CD14-positive monocyte (primary cell): Measurements from ENCODE around the gene ADGRG1. TPM values are rescaled to one million over a fixed set of nuclear protein-coding genes. Genes with fewer than 3 reads are reported as not detected.

Experiments used
- DNase-seq, 3 donors: peaks; one replicate each; pipeline ENCODE4 v3.0.0-alpha.2; 2011 to 2022
- H2AFZ ChIP-seq: 2 replicates; pipeline ENCODE4 v1.6.0; 2012; ENCODE audit warnings: mild to moderate bottlenecking, low read depth, low read length, inconsistent platforms; ENCODE audit not compliant: insufficient read depth, poor library complexity, severe bottlenecking
- H3K27ac ChIP-seq, 2 donors: 1 replicate in 1 of 2; 2 replicates in 1 of 2; pipeline ENCODE4 v1.5.1; 2012 to 2013; ENCODE audit warnings: low read length in 2 of 2, control low read depth in 1 of 2, inconsistent platforms in 1 of 2, low read depth in 1 of 2, mild to moderate bottlenecking in 1 of 2
- H3K27me3 ChIP-seq, 2 donors: one replicate each; pipeline versions ENCODE4 v1.6.0 to v1.6.1; 2011 to 2013; ENCODE audit warnings: low read length in 2 of 2; ENCODE audit not compliant: control insufficient read depth in 2 of 2, insufficient read depth in 2 of 2
- H3K36me3 ChIP-seq, 2 donors: replicated peaks in 1 of 2; 1 replicate in 1 of 2; 2 replicates in 1 of 2; pipeline versions ENCODE4 v1.5.1 to v1.6.1; 2012 to 2013; ENCODE audit warnings: low read length in 2 of 2, control low read depth in 1 of 2, inconsistent platforms in 1 of 2, mild to moderate bottlenecking in 1 of 2; ENCODE audit not compliant: insufficient read depth in 2 of 2, control insufficient read depth in 1 of 2
- H3K4me1 ChIP-seq, 2 donors: 1 replicate in 1 of 2; 2 replicates in 1 of 2; pipeline versions ENCODE4 v1.5.1 to v1.6.1; 2012 to 2013; ENCODE audit warnings: low read length in 2 of 2, control low read depth in 1 of 2, inconsistent platforms in 1 of 2, mild to moderate bottlenecking in 1 of 2, moderate library complexity in 1 of 2; ENCODE audit not compliant: insufficient read depth in 2 of 2, control insufficient read depth in 1 of 2
- H3K4me2 ChIP-seq: replicated peaks from 2 replicates; pipeline ENCODE3; 2012; ENCODE audit warnings: low read length, moderate library complexity, mild to moderate bottlenecking; ENCODE audit not compliant: poor library complexity, severe bottlenecking; ENCODE audit errors: extremely low read depth
- H3K4me3 ChIP-seq, 3 experiments: fragments of 200-600 bp in 1 of 3; sonication (generic) in 1 of 3; replicated peaks in 1 of 3; 1 replicate in 2 of 3; 2 replicates in 1 of 3; pipeline ENCODE4 v1.5.1; 2011 to 2013; ENCODE audit warnings: low read length in 3 of 3, mild to moderate bottlenecking in 3 of 3, control low read depth in 2 of 3, low read depth in 2 of 3, inconsistent platforms in 1 of 3, moderate library complexity in 1 of 3
- H3K79me2 ChIP-seq: 2 replicates; pipeline ENCODE4 v1.6.0; 2012; ENCODE audit warnings: mild to moderate bottlenecking, control low read depth, inconsistent platforms, low read length, moderate library complexity; ENCODE audit not compliant: insufficient read depth
- H3K9ac ChIP-seq: 2 replicates; pipeline ENCODE4 v1.6.0; 2017; ENCODE audit warnings: low read length, mild to moderate bottlenecking; ENCODE audit not compliant: insufficient read depth, poor library complexity, severe bottlenecking
- H3K9me3 ChIP-seq, 2 donors: replicated peaks in 1 of 2; 1 replicate in 1 of 2; 2 replicates in 1 of 2; pipeline versions ENCODE4 v1.5.1 to v1.6.1; 2012 to 2013; ENCODE audit warnings: low read length in 2 of 2, control low read depth in 1 of 2; ENCODE audit not compliant: control insufficient read depth in 1 of 2, insufficient read depth in 1 of 2
- H4K20me1 ChIP-seq: 2 replicates; pipeline ENCODE4 v1.6.0; 2012; ENCODE audit warnings: mild to moderate bottlenecking, low read length, control low read depth, moderate library complexity; ENCODE audit not compliant: insufficient read depth
- H3K27ac Mint-ChIP-seq, 7 donors: one replicate each; pipeline ENCODE4 v1.8.0; 2020; ENCODE audit warnings: mild to moderate bottlenecking in 7 of 7, mixed read lengths in 7 of 7, moderate library complexity in 6 of 7, inconsistent platforms in 2 of 7
- H3K27me3 Mint-ChIP-seq, 3 donors: one replicate each; pipeline ENCODE4 v1.8.0; 2021 to 2022; ENCODE audit warnings: low read depth in 3 of 3, mild to moderate bottlenecking in 3 of 3, mixed read lengths in 3 of 3, moderate library complexity in 3 of 3, inconsistent platforms in 1 of 3
- H3K36me3 Mint-ChIP-seq, 2 donors: one replicate each; pipeline ENCODE4 v1.8.0; 2020; ENCODE audit warnings: mixed read lengths in 2 of 2, inconsistent platforms in 1 of 2, mild to moderate bottlenecking in 1 of 2
- H3K4me1 Mint-ChIP-seq: one replicate; pipeline ENCODE4 v1.8.0; 2020; ENCODE audit warnings: mild to moderate bottlenecking, mixed read lengths
- H3K4me3 Mint-ChIP-seq, 2 donors: one replicate each; pipeline ENCODE4 v1.8.0; 2020; ENCODE audit warnings: mild to moderate bottlenecking in 2 of 2, mixed read lengths in 2 of 2, moderate library complexity in 1 of 2
- H3K9me3 Mint-ChIP-seq, 7 donors: one replicate each; pipeline ENCODE4 v1.8.0; 2020 to 2022; ENCODE audit warnings: mixed read lengths in 7 of 7, mild to moderate bottlenecking in 6 of 7, moderate library complexity in 6 of 7, inconsistent platforms in 2 of 7
- CTCF ChIP-seq: fragments of 200-600 bp; IDR thresholded peaks from one replicate; pipeline ENCODE4 v1.8.0; 2022; ENCODE audit warnings: antibody characterized with exemption, mild to moderate bottlenecking
- WGBS: methylation state at CpG from one replicate; pipeline ENCODE4 v1.1.5; 2013; ENCODE audit warnings: missing lambda C conversion rate; ENCODE audit not compliant: insufficient coverage; 5-methylcytosine and 5-hydroxymethylcytosine counted together
- intact Hi-C, 2 donors: fragments of 100-400 bp; cut with micrococcal nuclease; formaldehyde crosslinking; loops; one replicate each; pipeline versions ENCODE4 v1.15.0 to v1.15.1; 2023
- polyA plus RNA-seq, 3 donors: library from polyadenylated mRNA; depleted of rRNA in 1 of 3; unstranded in 2 of 3; stranded (reverse) in 1 of 3; fragments of 300-500 nt in 2 of 3; fragments of >200 nt in 1 of 3; fragmentation: Illumina TruSeq in 2 of 3; gene quantifications; 1 replicate in 2 of 3; 2 replicates in 1 of 3; pipeline ENCODE4 v1.2.3, GENCODE V29; 2012 to 2021

Gene ADGRG1
- polyA plus RNA-seq, 3 donors: 0.07 to 0.39 (median 0.08) TPM

GRCh38 chr16:57635266-57636097, 7.1 kb downstream of the ADGRG1 start:
- peaks cover 13% of the 10 kb centered on the region for H3K4me1 Mint-ChIP-seq
- DNase-seq: no peak
- peaks cover 3 to 63% of the 10 kb centered on the region in 2 donors for H3K27me3 ChIP-seq
- H3K9me3 ChIP-seq: no peaks in the 10 kb centered on the region
- H2AFZ ChIP-seq: no peak overlapping the region
- WGBS: 87% methylated on average over 16 of the region's 16 CpGs
- TF ChIP-seq CTCF: no peak
- no peaks in the 10 kb centered on the region for H4K20me1 ChIP-seq
- peaks cover 0 to 3% (median 0%) of the 10 kb centered on the region in 7 donors for H3K9me3 Mint-ChIP-seq
- intact Hi-C loops: no loop called here
- no peaks in the 10 kb centered on the region for H3K79me2 ChIP-seq
- no peaks in the 10 kb centered on the region for H3K36me3 ChIP-seq
- peak overlapping the region in 1 of 2 donors; percentile 37 for H3K4me3 Mint-ChIP-seq
- no peaks in the 10 kb centered on the region for H3K36me3 Mint-ChIP-seq
- H3K27ac Mint-ChIP-seq: no peak overlapping the region
- peaks cover 40 to 74% (median 45%) of the 10 kb centered on the region in 3 donors for H3K27me3 Mint-ChIP-seq
- no peak overlapping the region for H3K4me3 ChIP-seq
- H3K9ac ChIP-seq: no peak overlapping the region
- H3K4me1 ChIP-seq: peaks cover 3 to 6% of the 10 kb centered on the region in 2 donors
- H3K27ac ChIP-seq: no peak overlapping the region
- no peak overlapping the region for H3K4me2 ChIP-seq

- H3K9me3 ChIP-seq: no peaks in the 10 kb centered on the region
- H3K27me3 ChIP-seq: peaks cover 0 to 62% of the 10 kb centered on the region in 2 donors
- H3K4me2 ChIP-seq: no peak overlapping the region
- H4K20me1 ChIP-seq: no peaks in the 10 kb centered on the region
- no peaks in the 10 kb centered on the region for H3K79me2 ChIP-seq
- Mint-ChIP-seq H3K27ac (no peak overlapping the region), H3K27me3 (peaks cover 35 to 72% (median 43%) of the 10 kb centered on the region in 3 donors), H3K9me3 (peaks cover 0 to 3% (median 0%) of the 10 kb centered on the region in 7 donors), H3K4me1 (peaks cover 13% of the 10 kb centered on the region), H3K36me3 (no peaks in the 10 kb centered on the region), H3K4me3 (no peak overlapping the region)
- TF ChIP-seq CTCF: no peak
- no peak for DNase-seq
- intact Hi-C loops: no loop called here
- no peak overlapping the region for H2AFZ ChIP-seq
- 100% methylated on average over 2 of the region's 5 CpGs for WGBS
- H3K27ac ChIP-seq: no peak overlapping the region
- no peaks in the 10 kb centered on the region for H3K36me3 ChIP-seq
- H3K4me3 ChIP-seq: no peak overlapping the region
- H3K4me1 ChIP-seq: peaks cover 3 to 6% of the 10 kb centered on the region in 2 donors
- H3K9ac ChIP-seq: no peak overlapping the region
Measured at GRCh38 chr16:57636184-57636583, 7.8 kb downstream of the ADGRG1 start.
